ENCODE measurements around the gene ANKS1B.

GRCh38 chr12:99066726-99067125, 918.0 kb downstream of the ANKS1B start:
- no peak for TF ChIP-seq EP300 (IDR thresholded peaks at IDR 0.05)
- TF ChIP-seq, protein P1, sequence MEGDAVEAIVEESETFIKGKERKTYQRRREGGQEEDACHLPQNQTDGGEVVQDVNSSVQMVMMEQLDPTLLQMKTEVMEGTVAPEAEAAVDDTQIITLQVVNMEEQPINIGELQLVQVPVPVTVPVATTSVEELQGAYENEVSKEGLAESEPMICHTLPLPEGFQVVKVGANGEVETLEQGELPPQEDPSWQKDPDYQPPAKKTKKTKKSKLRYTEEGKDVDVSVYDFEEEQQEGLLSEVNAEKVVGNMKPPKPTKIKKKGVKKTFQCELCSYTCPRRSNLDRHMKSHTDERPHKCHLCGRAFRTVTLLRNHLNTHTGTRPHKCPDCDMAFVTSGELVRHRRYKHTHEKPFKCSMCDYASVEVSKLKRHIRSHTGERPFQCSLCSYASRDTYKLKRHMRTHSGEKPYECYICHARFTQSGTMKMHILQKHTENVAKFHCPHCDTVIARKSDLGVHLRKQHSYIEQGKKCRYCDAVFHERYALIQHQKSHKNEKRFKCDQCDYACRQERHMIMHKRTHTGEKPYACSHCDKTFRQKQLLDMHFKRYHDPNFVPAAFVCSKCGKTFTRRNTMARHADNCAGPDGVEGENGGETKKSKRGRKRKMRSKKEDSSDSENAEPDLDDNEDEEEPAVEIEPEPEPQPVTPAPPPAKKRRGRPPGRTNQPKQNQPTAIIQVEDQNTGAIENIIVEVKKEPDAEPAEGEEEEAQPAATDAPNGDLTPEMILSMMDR (IDR thresholded peaks at IDR 0.05) = no peak
